ENCODE data around the gene ZRANB3.

Gene ZRANB3

DNA sequence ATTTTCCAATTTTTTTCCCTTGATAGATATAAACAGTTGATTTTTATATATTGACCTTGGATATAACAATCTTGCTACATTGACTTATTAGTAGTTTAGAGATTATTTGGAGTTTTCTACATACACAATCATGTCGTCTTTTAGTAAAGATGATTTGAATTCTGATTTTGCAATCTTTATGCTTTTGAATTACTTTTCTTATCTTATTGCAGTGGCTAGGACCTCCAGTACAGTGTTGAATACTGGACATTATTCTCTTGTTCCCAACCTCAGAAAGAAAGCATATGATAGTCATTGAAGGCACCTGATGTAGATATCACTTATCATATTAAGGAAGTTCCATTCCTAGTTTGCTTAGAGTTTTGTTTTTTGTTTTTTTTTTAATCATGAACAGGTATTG lies 388.7 kb downstream of the ZRANB3 start:
- no peaks in the 10 kb centered on the region for H4K20me1 ChIP-seq (ENCODE audit: insufficient read depth, low read length)
- H3K36me3 ChIP-seq (replicated peaks; ENCODE audit: low read depth, low read length) = peaks cover 44% of the 10 kb centered on the region
- H2AFZ ChIP-seq (ENCODE audit: low read depth, low read length) = no peak overlapping the region
- H3K9me3 ChIP-seq (ENCODE audit: insufficient read depth, low read length) = no peaks in the 10 kb centered on the region
- no peak overlapping the region for H3K9ac ChIP-seq (ENCODE audit: low read length)
- no peak for TF ChIP-seq EZH2phosphoT487 (IDR thresholded peaks at IDR 0.05; ENCODE audit: low read depth)
- TF ChIP-seq, protein P1, sequence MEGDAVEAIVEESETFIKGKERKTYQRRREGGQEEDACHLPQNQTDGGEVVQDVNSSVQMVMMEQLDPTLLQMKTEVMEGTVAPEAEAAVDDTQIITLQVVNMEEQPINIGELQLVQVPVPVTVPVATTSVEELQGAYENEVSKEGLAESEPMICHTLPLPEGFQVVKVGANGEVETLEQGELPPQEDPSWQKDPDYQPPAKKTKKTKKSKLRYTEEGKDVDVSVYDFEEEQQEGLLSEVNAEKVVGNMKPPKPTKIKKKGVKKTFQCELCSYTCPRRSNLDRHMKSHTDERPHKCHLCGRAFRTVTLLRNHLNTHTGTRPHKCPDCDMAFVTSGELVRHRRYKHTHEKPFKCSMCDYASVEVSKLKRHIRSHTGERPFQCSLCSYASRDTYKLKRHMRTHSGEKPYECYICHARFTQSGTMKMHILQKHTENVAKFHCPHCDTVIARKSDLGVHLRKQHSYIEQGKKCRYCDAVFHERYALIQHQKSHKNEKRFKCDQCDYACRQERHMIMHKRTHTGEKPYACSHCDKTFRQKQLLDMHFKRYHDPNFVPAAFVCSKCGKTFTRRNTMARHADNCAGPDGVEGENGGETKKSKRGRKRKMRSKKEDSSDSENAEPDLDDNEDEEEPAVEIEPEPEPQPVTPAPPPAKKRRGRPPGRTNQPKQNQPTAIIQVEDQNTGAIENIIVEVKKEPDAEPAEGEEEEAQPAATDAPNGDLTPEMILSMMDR (IDR thresholded peaks at IDR 0.05; ENCODE audit: low read depth, low read length) = no peak
- peaks cover 4% of the 10 kb centered on the region for H3K79me2 ChIP-seq (ENCODE audit: low read length)
- no peak overlapping the region for H3K4me2 ChIP-seq (ENCODE audit: low read length)
- H3K4me1 ChIP-seq (ENCODE audit: low read length) = peaks cover 12% of the 10 kb centered on the region
- no peak overlapping the region for H3K27ac ChIP-seq (ENCODE audit: low read length)
- no peaks in the 10 kb centered on the region for H3K27me3 ChIP-seq (ENCODE audit: low read depth, low read length)
- no peak overlapping the region for H3K4me3 ChIP-seq (ENCODE audit: low read length)

GRCh38 chr2:135140606-135141005 lies 390.4 kb downstream of the ZRANB3 start:
- no peak overlapping the region for H3K9ac ChIP-seq (ENCODE audit: low read length)
- H3K79me2 ChIP-seq (ENCODE audit: low read length) = peaks cover 4% of the 10 kb centered on the region
- H3K9me3 ChIP-seq (ENCODE audit: insufficient read depth, low read length) = no peaks in the 10 kb centered on the region
- H3K4me1 ChIP-seq (ENCODE audit: low read length) = peaks cover 3% of the 10 kb centered on the region
- no peaks in the 10 kb centered on the region for H4K20me1 ChIP-seq (ENCODE audit: insufficient read depth, low read length)
- H3K27me3 ChIP-seq (ENCODE audit: low read depth, low read length) = no peaks in the 10 kb centered on the region
- no peak overlapping the region for H3K27ac ChIP-seq (ENCODE audit: low read length)
- H3K4me2 ChIP-seq (ENCODE audit: low read length) = no peak overlapping the region
- H3K4me3 ChIP-seq (ENCODE audit: low read length) = no peak overlapping the region
- peaks cover 47% of the 10 kb centered on the region for H3K36me3 ChIP-seq (replicated peaks; ENCODE audit: low read depth, low read length)
- no peak overlapping the region for H2AFZ ChIP-seq (ENCODE audit: low read depth, low read length)
- TF ChIP-seq, protein P1 (IDR thresholded peaks at IDR 0.05; ENCODE audit: low read depth, low read length) = no peak
- no peak for TF ChIP-seq EZH2phosphoT487 (IDR thresholded peaks at IDR 0.05; ENCODE audit: low read depth)

GRCh38 chr2:135132314-135132713 lies 398.7 kb downstream of the ZRANB3 start:
- Histone ChIP-seq H3K4me1 (ENCODE audit: low read length) (no peaks in the 10 kb centered on the region), H3K4me2 (ENCODE audit: low read length) (no peak overlapping the region), H3K27me3 (ENCODE audit: low read depth, low read length) (no peaks in the 10 kb centered on the region), H3K9me3 (ENCODE audit: insufficient read depth, low read length) (no peaks in the 10 kb centered on the region), H3K4me3 (ENCODE audit: low read length) (no peak overlapping the region), H3K9ac (ENCODE audit: low read length) (no peak overlapping the region), H2AFZ (ENCODE audit: low read depth, low read length) (no peak overlapping the region), H3K36me3 (replicated peaks; ENCODE audit: low read depth, low read length) (peaks cover 25% of the 10 kb centered on the region), H3K79me2 (ENCODE audit: low read length) (no peaks in the 10 kb centered on the region), H3K27ac (ENCODE audit: low read length) (no peak overlapping the region), H4K20me1 (ENCODE audit: insufficient read depth, low read length) (no peaks in the 10 kb centered on the region)
- TF ChIP-seq EZH2phosphoT487 (IDR thresholded peaks at IDR 0.05; ENCODE audit: low read depth) = no peak
- TF ChIP-seq, protein P1 (IDR thresholded peaks at IDR 0.05; ENCODE audit: low read depth, low read length) = no peak

DNA sequence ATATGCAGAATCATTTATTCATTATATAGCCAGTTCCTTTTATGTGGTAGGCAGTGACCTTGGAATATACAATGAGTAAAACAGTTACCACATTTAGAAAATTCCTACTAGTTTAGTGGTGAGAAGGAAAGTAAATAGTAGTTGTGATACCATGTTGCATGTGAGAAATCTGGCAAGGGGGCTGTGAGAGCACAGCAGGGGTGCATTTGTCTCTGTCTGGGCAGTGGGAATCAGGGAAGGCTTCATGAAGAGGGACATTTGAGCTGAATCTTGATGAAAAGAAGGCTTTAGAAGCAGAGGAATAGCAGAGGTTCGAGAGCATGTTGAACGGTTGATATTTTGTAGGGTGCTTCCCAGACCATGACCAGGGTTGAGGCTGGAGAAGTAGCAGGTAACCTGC lies 400.3 kb downstream of the ZRANB3 start:
- H3K9ac ChIP-seq (ENCODE audit: low read length) = no peak overlapping the region
- H3K36me3 ChIP-seq (replicated peaks; ENCODE audit: low read depth, low read length) = peaks cover 27% of the 10 kb centered on the region
- no peaks in the 10 kb centered on the region for H3K79me2 ChIP-seq (ENCODE audit: low read length)
- H3K27me3 ChIP-seq (ENCODE audit: low read depth, low read length) = no peaks in the 10 kb centered on the region
- no peak overlapping the region for H3K27ac ChIP-seq (ENCODE audit: low read length)
- TF ChIP-seq, protein P1 (IDR thresholded peaks at IDR 0.05; ENCODE audit: low read depth, low read length) = no peak
- no peak for TF ChIP-seq EZH2phosphoT487 (IDR thresholded peaks at IDR 0.05; ENCODE audit: low read depth)
- no peak overlapping the region for H3K4me3 ChIP-seq (ENCODE audit: low read length)
- H4K20me1 ChIP-seq (ENCODE audit: insufficient read depth, low read length) = no peaks in the 10 kb centered on the region
- no peak overlapping the region for H2AFZ ChIP-seq (ENCODE audit: low read depth, low read length)
- H3K9me3 ChIP-seq (ENCODE audit: insufficient read depth, low read length) = no peaks in the 10 kb centered on the region
- H3K4me1 ChIP-seq (ENCODE audit: low read length) = no peaks in the 10 kb centered on the region
- no peak overlapping the region for H3K4me2 ChIP-seq (ENCODE audit: low read length)

All from OCI-LY3 (cell line).